HG02623 (cell line): ENCODE results near the gene XIRP2.

Source experiments
- ATAC-seq: cut with Tn5 transposase; IDR thresholded peaks from one replicate; pipeline ENCODE4 v1.9.1; 2021; ENCODE audit warnings: moderate library complexity; ENCODE audit not compliant: unreplicated experiment

XIRP2 gene

GRCh38 chr2:167132066-167132465 is 243.8 kb downstream of the XIRP2 start:
- ATAC-seq, result no peak

GRCh38 chr2:167132906-167133555 is 244.8 kb downstream of the XIRP2 start:
- no peak for ATAC-seq

- no peak for ATAC-seq
Measured at GRCh38 chr2:167133614-167134013, 245.3 kb downstream of the XIRP2 start.

GRCh38 chr2:167134381-167135072 is 246.2 kb downstream of the XIRP2 start:
- no peak for ATAC-seq

GRCh38 chr2:167135706-167136105 is 247.4 kb downstream of the XIRP2 start:
- no peak for ATAC-seq

GRCh38 chr2:167136879-167137596 is 248.8 kb downstream of the XIRP2 start:
- ATAC-seq, result no peak

- no peak for ATAC-seq
Measured at GRCh38 chr2:167140330-167140729, 252.1 kb downstream of the XIRP2 start.

GRCh38 chr2:167140767-167141166 is 252.5 kb downstream of the XIRP2 start:
- ATAC-seq, result no peak

- no peak for ATAC-seq
Measured at GRCh38 chr2:167142554-167142953, 254.3 kb downstream of the XIRP2 start.

- ATAC-seq, result no peak
Measured at GRCh38 chr2:167144179-167144898, 256.1 kb downstream of the XIRP2 start.

GRCh38 chr2:167147271-167147941 is 259.1 kb downstream of the XIRP2 start:
- no peak for ATAC-seq

- no peak for ATAC-seq
Measured at GRCh38 chr2:167151894-167152293, 263.6 kb downstream of the XIRP2 start.

GRCh38 chr2:167157523-167157922 is 269.2 kb downstream of the XIRP2 start:
- ATAC-seq, result no peak

GRCh38 chr2:167177196-167177595 is 288.9 kb downstream of the XIRP2 start:
- ATAC-seq, result no peak

- no peak for ATAC-seq
Measured at GRCh38 chr2:167181134-167181533, 292.9 kb downstream of the XIRP2 start.

GRCh38 chr2:167181688-167182087 is 293.4 kb downstream of the XIRP2 start:
- no peak for ATAC-seq

- no peak for ATAC-seq
Measured at GRCh38 chr2:167182403-167182802, 294.1 kb downstream of the XIRP2 start.

- no peak for ATAC-seq
Measured at GRCh38 chr2:167183931-167184330, 295.7 kb downstream of the XIRP2 start.

- no peak for ATAC-seq
Measured at GRCh38 chr2:167186465-167186864, 298.2 kb downstream of the XIRP2 start.

- ATAC-seq, result no peak
Measured at GRCh38 chr2:167187049-167187727, 298.9 kb downstream of the XIRP2 start.
